Hepatocyte (in vitro differentiated cells): Measurements from ENCODE around the gene LMCD1. TPM values are rescaled to one million over a fixed set of nuclear protein-coding genes. Genes with fewer than 3 reads are reported as not detected.

Source experiments
- DNase-seq: peaks from one replicate; pipeline ENCODE4 v3.0.0-alpha.2; 2016; ENCODE audit warnings: low spot score
- H2AFZ ChIP-seq: fragments of 200-600 bp; sonication (generic); 2 replicates; pipeline ENCODE4 v1.6.0; 2016; ENCODE audit warnings: antibody characterized with exemption, mild to moderate bottlenecking
- H3K27ac ChIP-seq: fragments of 200-600 bp; sonication (generic); 2 replicates; pipeline ENCODE4 v1.5.1; 2016; ENCODE audit warnings: mild to moderate bottlenecking
- H3K27me3 ChIP-seq: fragments of 200-600 bp; sonication (generic); 2 replicates; pipeline ENCODE4 v1.6.1; 2016
- H3K36me3 ChIP-seq: fragments of 200-600 bp; sonication (generic); replicated peaks from 2 replicates; pipeline ENCODE4 v1.5.1; 2016; ENCODE audit warnings: low read depth; ENCODE audit not compliant: insufficient read depth
- H3K4me1 ChIP-seq: fragments of 200-600 bp; sonication (generic); 2 replicates; pipeline ENCODE4 v1.5.1; 2016; ENCODE audit warnings: mild to moderate bottlenecking, moderate library complexity; ENCODE audit not compliant: insufficient read depth
- H3K4me2 ChIP-seq: fragments of 200-600 bp; sonication (generic); 2 replicates; pipeline ENCODE4 v1.6.0; 2016
- H3K4me3 ChIP-seq: fragments of 200-600 bp; sonication (generic); 2 replicates; pipeline ENCODE4 v1.5.1; 2016; ENCODE audit warnings: mild to moderate bottlenecking
- H3K79me2 ChIP-seq: fragments of 200-600 bp; sonication (generic); 2 replicates; pipeline ENCODE4 v1.6.0; 2017; ENCODE audit warnings: mild to moderate bottlenecking
- H3K9me2 ChIP-seq: fragments of 200-600 bp; sonication (generic); replicated peaks from 2 replicates; pipeline ENCODE4 v1.6.0; 2017; ENCODE audit warnings: mild to moderate bottlenecking; ENCODE audit not compliant: insufficient read depth
- H3K9me3 ChIP-seq: fragments of 200-600 bp; sonication (generic); 2 replicates; pipeline ENCODE4 v1.5.1; 2016; ENCODE audit warnings: low read depth, mild to moderate bottlenecking
- H4K20me1 ChIP-seq: fragments of 200-600 bp; sonication (generic); 2 replicates; pipeline ENCODE4 v1.6.0; 2016; ENCODE audit warnings: mild to moderate bottlenecking; ENCODE audit not compliant: insufficient read depth, poor library complexity, severe bottlenecking
- CTCF ChIP-seq: fragments of 200-600 bp; sonication (generic); IDR thresholded peaks from 2 replicates; pipeline ENCODE4 v1.5.1; 2016; ENCODE audit warnings: antibody characterized with exemption, mild to moderate bottlenecking; ENCODE audit not compliant: poor library complexity
- EZH2 ChIP-seq: fragments of 200-600 bp; sonication (generic); IDR thresholded peaks from 2 replicates; pipeline ENCODE4 v1.6.1; 2016; ENCODE audit warnings: antibody characterized with exemption, mild to moderate bottlenecking, borderline replicate concordance
- EZH2phosphoT487 ChIP-seq: fragments of 200-600 bp; sonication (generic); IDR thresholded peaks from one replicate; pipeline ENCODE4 v1.6.1; 2018; ENCODE audit warnings: antibody characterized with exemption, mild to moderate bottlenecking, low read depth, moderate library complexity; ENCODE audit not compliant: unreplicated experiment, severe bottlenecking
- WGBS: methylation state at CpG from one replicate; pipeline ENCODE4 v1.1.6; 2016; ENCODE audit warnings: low lambda C conversion rate; ENCODE audit errors: missing lambda C conversion rate; 5-methylcytosine and 5-hydroxymethylcytosine counted together
- polyA plus RNA-seq: library from polyadenylated mRNA; unstranded; fragments of >200 nt; fragmentation: Nextera tagmentation; extraction: Ambion mirVana; gene quantifications from 2 replicates; pipeline ENCODE4 v1.2.1, GENCODE V29; 2016
- total RNA-seq: library from RNA; depleted of rRNA; stranded (reverse); fragments of >200 nt; gene quantifications from 2 replicates; pipeline ENCODE4 v1.2.3, GENCODE V29; 2014

Gene LMCD1
- total and polyA plus RNA-seq, 2 experiments from 2014 or later = 195 to 347 TPM

GRCh38 chr3:8621872-8622271 is 120.2 kb downstream of the LMCD1 start:
- H3K4me2 ChIP-seq = no peak overlapping the region
- 72% methylated on average over 4 of the region's 4 CpGs for WGBS
- peak; percentile 42 for DNase-seq
- H4K20me1 ChIP-seq = no peaks in the 10 kb centered on the region
- H3K9me3 ChIP-seq = no peaks in the 10 kb centered on the region
- peaks cover 16% of the 10 kb centered on the region for H3K4me1 ChIP-seq
- no peaks in the 10 kb centered on the region for H3K79me2 ChIP-seq
- H2AFZ ChIP-seq = no peak overlapping the region
- no peaks in the 10 kb centered on the region for H3K36me3 ChIP-seq
- H3K27me3 ChIP-seq = no peaks in the 10 kb centered on the region
- H3K9me2 ChIP-seq = no peaks in the 10 kb centered on the region
- H3K4me3 ChIP-seq = no peak overlapping the region
- no peak overlapping the region for H3K27ac ChIP-seq
- TF ChIP-seq EZH2phosphoT487 (no peak), EZH2 (no peak), CTCF (no peak)

- 58% methylated on average over 24 of the region's 24 CpGs for WGBS
- H2AFZ ChIP-seq = no peak overlapping the region
- DNase-seq = peak; percentile 87
Measured at GRCh38 chr3:8622873-8623691, 121.5 kb downstream of the LMCD1 start.

DNA sequence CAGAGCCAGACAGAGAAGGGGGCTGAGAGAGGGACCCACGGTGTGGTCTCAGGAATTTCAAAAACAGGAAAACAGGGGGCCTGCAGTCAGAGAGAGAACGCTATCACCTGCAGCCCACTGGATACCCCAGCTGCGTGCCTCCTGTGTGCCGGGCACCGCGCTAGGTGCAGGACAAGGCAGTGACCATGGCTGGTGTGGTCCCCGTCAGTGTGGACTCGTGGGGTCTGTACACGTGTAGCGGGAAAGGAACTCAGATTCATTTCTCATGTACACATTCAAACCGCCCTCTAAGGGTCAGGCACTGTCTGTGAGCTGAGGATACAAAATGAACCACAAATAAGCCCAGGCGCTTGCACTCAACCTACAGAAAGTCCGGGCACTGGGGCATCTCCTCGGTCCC is 122.1 kb downstream of the LMCD1 start:
- DNase-seq = no peak
- Histone ChIP-seq H3K4me3 (no peak overlapping the region), H3K4me2 (no peak overlapping the region), H3K9me3 (no peaks in the 10 kb centered on the region), H3K27ac (no peak overlapping the region), H2AFZ (no peak overlapping the region), H3K4me1 (peaks cover 16% of the 10 kb centered on the region), H4K20me1 (no peaks in the 10 kb centered on the region), H3K79me2 (no peaks in the 10 kb centered on the region), H3K9me2 (no peaks in the 10 kb centered on the region), H3K27me3 (no peaks in the 10 kb centered on the region), H3K36me3 (no peaks in the 10 kb centered on the region)
- WGBS = 92% methylated on average over 14 of the region's 14 CpGs
- TF ChIP-seq CTCF (no peak), EZH2phosphoT487 (no peak), EZH2 (no peak)

More at GRCh38 chr3:8622873-8623691, 121.5 kb downstream of the LMCD1 start:
- Histone ChIP-seq H3K27ac (no peak overlapping the region), H4K20me1 (no peaks in the 10 kb centered on the region), H3K9me2 (no peaks in the 10 kb centered on the region), H3K4me3 (no peak overlapping the region), H3K36me3 (no peaks in the 10 kb centered on the region), H3K4me2 (no peak overlapping the region), H3K79me2 (no peaks in the 10 kb centered on the region), H3K4me1 (peaks cover 16% of the 10 kb centered on the region), H3K9me3 (no peaks in the 10 kb centered on the region), H3K27me3 (no peaks in the 10 kb centered on the region)
- no peak for TF ChIP-seq EZH2
- peak; percentile 98 for TF ChIP-seq CTCF

Other genes with a start within 250 kb of the LMCD1 start
- 17.6 and 19.7 TPM in 2 replicates for gene SSUH2, start 143.0 kb downstream of the LMCD1 start, total RNA-seq
- 21.3 and 21.6 TPM in 2 replicates for gene SSUH2, start 143.0 kb downstream of the LMCD1 start, polyA plus RNA-seq
- not detected in 2 replicates for gene CAV3, start 232.0 kb downstream of the LMCD1 start, total RNA-seq
- not detected in 2 replicates for gene CAV3, start 232.0 kb downstream of the LMCD1 start, polyA plus RNA-seq